H9 (cell line): Measurements from ENCODE around the gene KRTAP10-10. TPM values are rescaled to one million over a fixed set of nuclear protein-coding genes. Genes with fewer than 3 reads are reported as not detected.
A peak's percentile ranks its signal among the peaks of the same experiment; 100 is the strongest.
"Not testable (repeated sequence)": the region's sequence is repeated elsewhere in the genome, so short reads cannot be mapped to it uniquely, and the experiment has no call there.

Experiments used
- DNase-seq: peaks from one replicate; pipeline ENCODE4 v3.0.0-alpha.2; 2017
- H2AFZ ChIP-seq: one replicate; pipeline ENCODE4 v1.6.1; 2013; ENCODE audit warnings: mild to moderate bottlenecking, low read length, control low read depth, moderate library complexity
- H2AK5ac ChIP-seq: 2 replicates; pipeline ENCODE4 v1.6.1; 2013; ENCODE audit warnings: low read length, control low read depth, mixed read lengths; ENCODE audit not compliant: insufficient read length
- H2BK120ac ChIP-seq: one replicate; pipeline ENCODE4 v1.6.1; 2013; ENCODE audit warnings: low read depth, mild to moderate bottlenecking, low read length, control low read depth, inconsistent platforms; ENCODE audit not compliant: poor library complexity, severe bottlenecking
- H2BK12ac ChIP-seq: 2 replicates; pipeline ENCODE4 v1.6.1; 2013; ENCODE audit warnings: low read length, control low read depth, mixed read lengths, low read depth; ENCODE audit not compliant: insufficient read length
- H2BK15ac ChIP-seq: 2 replicates; pipeline ENCODE4 v1.6.1; 2013; ENCODE audit warnings: low read depth, low read length, control low read depth
- H2BK20ac ChIP-seq: one replicate; pipeline ENCODE4 v1.6.1; 2013; ENCODE audit warnings: low read depth, mild to moderate bottlenecking, low read length, control low read depth, inconsistent platforms; ENCODE audit not compliant: poor library complexity, severe bottlenecking
- H2BK5ac ChIP-seq: 2 replicates; pipeline ENCODE4 v1.6.1; 2013; ENCODE audit warnings: low read length, control low read depth, mixed read lengths; ENCODE audit not compliant: insufficient read length
- H3K14ac ChIP-seq: 2 replicates; pipeline ENCODE4 v1.6.1; 2013; ENCODE audit warnings: low read length, control low read depth; ENCODE audit not compliant: insufficient read depth
- H3K18ac ChIP-seq: 2 replicates; pipeline ENCODE4 v1.6.1; 2013; ENCODE audit warnings: low read depth, mild to moderate bottlenecking, mixed read lengths, low read length, control low read depth; ENCODE audit not compliant: insufficient read length
- H3K23ac ChIP-seq: 2 replicates; pipeline ENCODE4 v1.6.1; 2013; ENCODE audit warnings: low read length, control low read depth, mixed read lengths, low read depth; ENCODE audit not compliant: insufficient read length
- H3K23me2 ChIP-seq: 2 replicates; pipeline ENCODE4 v1.6.1; 2013; ENCODE audit warnings: low read depth, mild to moderate bottlenecking, mixed read lengths, low read length, control low read depth; ENCODE audit not compliant: insufficient read length, poor library complexity, severe bottlenecking
- H3K27ac ChIP-seq: 2 replicates; pipeline ENCODE4 v1.5.1; 2013; ENCODE audit warnings: low read length, control low read depth, mixed read lengths, low read depth; ENCODE audit not compliant: insufficient read length
- H3K27me3 ChIP-seq: 2 replicates; pipeline ENCODE4 v1.6.1; 2013; ENCODE audit warnings: low read length, control low read depth, inconsistent platforms; ENCODE audit not compliant: insufficient read depth
- H3K4ac ChIP-seq: 2 replicates; pipeline ENCODE4 v1.6.1; 2013; ENCODE audit warnings: low read depth, mild to moderate bottlenecking, control low read depth, inconsistent platforms, low read length, moderate library complexity
- H3K4me1 ChIP-seq: 2 replicates; pipeline ENCODE4 v1.6.1; 2013; ENCODE audit warnings: low read length, control low read depth, inconsistent platforms; ENCODE audit not compliant: insufficient read depth
- H3K4me2 ChIP-seq: 2 replicates; pipeline ENCODE4 v1.6.1; 2013; ENCODE audit warnings: low read length, control low read depth, mixed read lengths; ENCODE audit not compliant: insufficient read length, insufficient read depth
- H3K56ac ChIP-seq: 2 replicates; pipeline ENCODE4 v1.6.1; 2013; ENCODE audit warnings: low read depth, mild to moderate bottlenecking, mixed read lengths, low read length, control low read depth; ENCODE audit not compliant: insufficient read length
- H3K79me1 ChIP-seq: 2 replicates; pipeline ENCODE4 v1.6.1; 2013; ENCODE audit warnings: low read depth, mild to moderate bottlenecking, moderate library complexity, low read length, control low read depth, inconsistent platforms; ENCODE audit not compliant: insufficient read depth, poor library complexity, severe bottlenecking
- H3K79me2 ChIP-seq: 2 replicates; pipeline ENCODE4 v1.6.1; 2013; ENCODE audit warnings: low read length, control low read depth, inconsistent platforms; ENCODE audit not compliant: insufficient read depth
- H3K9ac ChIP-seq: 2 replicates; pipeline ENCODE4 v1.6.1; 2013; ENCODE audit warnings: low read length, control low read depth, mixed read lengths; ENCODE audit not compliant: insufficient read length; ENCODE audit errors: extremely low read depth
- H3K9me3 ChIP-seq: one replicate; pipeline ENCODE4 v1.6.1; 2013; ENCODE audit warnings: low read depth, low read length, inconsistent platforms; ENCODE audit not compliant: control insufficient read depth
- H3T11ph ChIP-seq: one replicate; pipeline ENCODE4 v1.6.1; 2013; ENCODE audit warnings: mild to moderate bottlenecking, low read length, control low read depth, inconsistent platforms
- H4K20me1 ChIP-seq: one replicate; pipeline ENCODE4 v1.6.1; 2013; ENCODE audit not compliant: control insufficient read depth, insufficient read length, insufficient read depth
- H4K5ac ChIP-seq: 2 replicates; pipeline ENCODE4 v1.6.1; 2013; ENCODE audit warnings: low read depth, mild to moderate bottlenecking, mixed read lengths, low read length, control low read depth; ENCODE audit not compliant: insufficient read length
- H4K8ac ChIP-seq: replicated peaks from 2 replicates; pipeline ENCODE4 v1.6.1; 2013; ENCODE audit warnings: low read length, control low read depth, mixed read lengths, low read depth; ENCODE audit not compliant: insufficient read length
- H4K91ac ChIP-seq: 2 replicates; pipeline ENCODE4 v1.6.1; 2013; ENCODE audit warnings: low read depth, mild to moderate bottlenecking, moderate library complexity, mixed read lengths, low read length, control low read depth; ENCODE audit not compliant: insufficient read length
- H3K27ac Mint-ChIP-seq, 3 experiments: 2 replicates in 2 of 3; 3 replicates in 1 of 3; pipeline ENCODE4 v1.8.0; 2020 to 2021; ENCODE audit warnings: mixed read lengths in 3 of 3, mild to moderate bottlenecking in 1 of 3, moderate library complexity in 1 of 3
- H3K27me3 Mint-ChIP-seq: 2 replicates; pipeline ENCODE4 v1.8.0; 2021; ENCODE audit warnings: low read depth, mild to moderate bottlenecking, moderate library complexity, mixed read lengths
- H3K36me3 Mint-ChIP-seq, 3 experiments: 2 replicates in 2 of 3; 3 replicates in 1 of 3; pipeline ENCODE4 v1.8.0; 2020 to 2021; ENCODE audit warnings: low read depth in 3 of 3, mixed read lengths in 3 of 3; ENCODE audit not compliant: insufficient read depth in 1 of 3
- H3K4me1 Mint-ChIP-seq, 2 experiments: 2 replicates each; pipeline ENCODE4 v1.8.0; 2020; ENCODE audit warnings: mixed read lengths in 2 of 2
- H3K4me3 Mint-ChIP-seq, 2 experiments: 2 replicates in 1 of 2; 3 replicates in 1 of 2; pipeline ENCODE4 v1.8.0; 2020 to 2021; ENCODE audit warnings: mild to moderate bottlenecking in 2 of 2, mixed read lengths in 2 of 2, moderate library complexity in 1 of 2
- H3K9me3 Mint-ChIP-seq, 2 experiments: 2 replicates in 1 of 2; 3 replicates in 1 of 2; pipeline ENCODE4 v1.8.0; 2020; ENCODE audit warnings: mild to moderate bottlenecking in 2 of 2, mixed read lengths in 2 of 2, moderate library complexity in 1 of 2
- WGBS: extraction: QIAGEN DNeasy Blood & Tissue Kit; methylation state at CpG from one replicate; pipeline ENCODE4 v1.1.7; 2013; ENCODE audit warnings: missing lambda C conversion rate, low lambda C conversion rate, mixed read lengths; ENCODE audit not compliant: insufficient read length; ENCODE audit errors: extremely low coverage; 5-methylcytosine and 5-hydroxymethylcytosine counted together
- total RNA-seq: library from RNA; stranded (reverse); gene quantifications from 2 replicates; pipeline ENCODE4 v1.2.1, GENCODE V29; 2021
- TF ChIP-seq, protein P1 (sequence below): fragments of 200-600 bp; sonication (generic); conservative IDR thresholded peaks from 3 replicates; pipeline ENCODE4 v1.8.0; 2021; ENCODE audit warnings: antibody characterized with exemption, mild to moderate bottlenecking

KRTAP10-10 gene
- total RNA-seq, 1 experiment from 2014 or later: not detected

DNA sequence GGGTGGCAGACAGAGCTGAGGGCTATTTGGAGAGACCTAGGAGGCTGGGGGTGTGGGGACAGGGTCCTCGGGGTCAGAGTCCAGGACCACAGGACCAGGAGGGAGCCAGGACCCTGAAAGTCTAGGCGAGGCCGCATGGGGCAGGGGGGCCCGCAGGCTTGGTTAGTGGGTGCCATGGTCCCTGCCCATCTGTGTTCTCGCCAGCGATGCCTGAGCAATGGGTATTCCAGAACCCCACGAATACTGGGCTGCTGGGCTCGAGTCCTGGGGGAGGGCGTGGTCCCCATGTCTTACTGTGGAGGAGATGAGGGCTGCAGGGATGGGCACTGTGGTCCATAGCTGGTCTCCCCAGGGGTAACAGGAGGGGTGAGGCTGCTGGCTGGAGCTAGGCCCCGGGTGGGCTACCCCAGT, 46.8 kb upstream of the KRTAP10-10 start:
- 0 out of 2 replicates have a peak overlapping the region, but pooled peaks have one; percentile 33 for H3K14ac ChIP-seq
- no CpG with 5 or more reads among the region's 10 CpGs for WGBS
- no peaks in the 10 kb centered on the region for H4K20me1 ChIP-seq
- H4K8ac ChIP-seq: no peak overlapping the region
- no peak overlapping the region for H2AK5ac ChIP-seq
- H2AFZ ChIP-seq: no peak overlapping the region
- H3K27me3 ChIP-seq: no peaks in the 10 kb centered on the region
- H3K23me2 ChIP-seq: no peaks in the 10 kb centered on the region
- no peak overlapping the region for H4K5ac ChIP-seq
- H3K4me1 Mint-ChIP-seq: peaks cover 27 to 32% of the 10 kb centered on the region in 2 experiments
- TF ChIP-seq, protein P1, sequence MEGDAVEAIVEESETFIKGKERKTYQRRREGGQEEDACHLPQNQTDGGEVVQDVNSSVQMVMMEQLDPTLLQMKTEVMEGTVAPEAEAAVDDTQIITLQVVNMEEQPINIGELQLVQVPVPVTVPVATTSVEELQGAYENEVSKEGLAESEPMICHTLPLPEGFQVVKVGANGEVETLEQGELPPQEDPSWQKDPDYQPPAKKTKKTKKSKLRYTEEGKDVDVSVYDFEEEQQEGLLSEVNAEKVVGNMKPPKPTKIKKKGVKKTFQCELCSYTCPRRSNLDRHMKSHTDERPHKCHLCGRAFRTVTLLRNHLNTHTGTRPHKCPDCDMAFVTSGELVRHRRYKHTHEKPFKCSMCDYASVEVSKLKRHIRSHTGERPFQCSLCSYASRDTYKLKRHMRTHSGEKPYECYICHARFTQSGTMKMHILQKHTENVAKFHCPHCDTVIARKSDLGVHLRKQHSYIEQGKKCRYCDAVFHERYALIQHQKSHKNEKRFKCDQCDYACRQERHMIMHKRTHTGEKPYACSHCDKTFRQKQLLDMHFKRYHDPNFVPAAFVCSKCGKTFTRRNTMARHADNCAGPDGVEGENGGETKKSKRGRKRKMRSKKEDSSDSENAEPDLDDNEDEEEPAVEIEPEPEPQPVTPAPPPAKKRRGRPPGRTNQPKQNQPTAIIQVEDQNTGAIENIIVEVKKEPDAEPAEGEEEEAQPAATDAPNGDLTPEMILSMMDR: no peak
- H3K9me3 Mint-ChIP-seq: peaks cover 0 to 3% of the 10 kb centered on the region in 2 experiments; a peak in 2 of 5 replicates
- no peak overlapping the region for H2BK5ac ChIP-seq
- peaks cover 7% of the 10 kb centered on the region for H3K27me3 Mint-ChIP-seq
- no peaks in the 10 kb centered on the region; the same call in 1 of the 2 replicates for H3K4me1 ChIP-seq
- H2BK120ac ChIP-seq: no peak overlapping the region
- no peak overlapping the region for H2BK15ac ChIP-seq
- no peak overlapping the region for H3K4me2 ChIP-seq
- H3K4ac ChIP-seq: no peak overlapping the region
- DNase-seq: no peak
- no peak overlapping the region for H3K18ac ChIP-seq
- H3K4me3 Mint-ChIP-seq: no peak overlapping the region
- no peaks in the 10 kb centered on the region for H3K36me3 Mint-ChIP-seq
- no peaks in the 10 kb centered on the region for H3K79me2 ChIP-seq
- no peak overlapping the region; a peak in 1 of 7 replicates for H3K27ac Mint-ChIP-seq
- H2BK20ac ChIP-seq: no peak overlapping the region
- no peak overlapping the region for H2BK12ac ChIP-seq
- H3K79me1 ChIP-seq: no peaks in the 10 kb centered on the region
- no peaks in the 10 kb centered on the region for H3K9me3 ChIP-seq
- no peak overlapping the region for H3T11ph ChIP-seq
- H3K23ac ChIP-seq: no peak overlapping the region
- H4K91ac ChIP-seq: no peak overlapping the region
- no peak overlapping the region for H3K27ac ChIP-seq
- no peak overlapping the region for H3K56ac ChIP-seq
- no peak overlapping the region for H3K9ac ChIP-seq

DNA sequence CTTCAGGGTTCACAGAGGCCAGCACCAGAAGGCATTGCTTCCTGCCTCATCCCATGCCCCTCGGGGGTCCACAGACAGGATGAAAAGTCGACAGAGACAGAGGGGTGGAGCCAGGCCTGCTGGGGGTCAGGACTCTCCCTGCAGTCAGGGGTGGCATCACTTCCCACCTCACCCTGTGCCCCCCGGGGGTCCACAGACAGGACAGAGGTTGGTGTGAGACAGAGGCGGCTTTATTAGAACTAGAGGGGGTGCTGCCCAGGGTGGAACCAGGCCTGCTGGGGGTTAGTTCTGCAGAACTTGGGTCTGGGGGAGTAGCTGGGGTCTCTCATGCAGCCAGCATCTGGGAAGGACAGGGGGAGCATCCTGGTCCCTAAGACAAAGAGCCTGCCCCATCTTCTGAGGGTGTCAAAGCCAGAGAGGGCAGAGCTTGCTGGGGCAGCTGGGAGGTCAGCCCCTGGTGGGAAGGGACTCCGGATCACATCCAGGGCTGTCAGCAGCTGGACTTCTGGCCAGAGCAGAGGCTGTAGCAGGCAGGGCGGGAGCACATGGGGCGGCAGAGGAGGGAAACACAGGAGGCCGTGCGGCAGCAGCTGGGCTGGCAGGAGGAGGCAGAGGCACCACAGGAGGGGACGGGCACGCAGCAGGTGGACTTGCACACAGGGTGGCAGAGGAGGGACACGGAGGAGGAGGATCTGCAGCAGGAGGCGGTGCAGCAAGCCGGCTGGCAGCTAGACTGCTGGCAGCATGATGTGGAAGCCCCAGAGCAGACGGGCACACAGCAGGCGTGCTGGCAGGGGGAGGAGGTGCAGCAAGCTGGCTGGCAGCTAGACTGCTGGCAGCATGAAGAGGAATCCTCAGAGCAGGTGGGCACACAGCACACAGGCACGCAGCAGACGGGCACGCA, 46.0 kb upstream of the KRTAP10-10 start:
- not testable (repeated sequence) for H3K27me3 ChIP-seq, H3K9me3 Mint-ChIP-seq, H4K20me1 ChIP-seq, H3K4me3 Mint-ChIP-seq, H2BK5ac ChIP-seq, H3K27ac Mint-ChIP-seq, H3K4ac ChIP-seq, H3T11ph ChIP-seq, H2BK15ac ChIP-seq, H3K18ac ChIP-seq, H2BK120ac ChIP-seq, H2BK12ac ChIP-seq, H3K9me3 ChIP-seq, H2BK20ac ChIP-seq, H3K27me3 Mint-ChIP-seq, H3K23me2 ChIP-seq, H2AK5ac ChIP-seq, H3K27ac ChIP-seq, H4K91ac ChIP-seq, H3K79me1 ChIP-seq, H3K4me1 ChIP-seq, H3K23ac ChIP-seq, H3K36me3 Mint-ChIP-seq, H3K4me2 ChIP-seq, H4K5ac ChIP-seq, H3K56ac ChIP-seq, H3K9ac ChIP-seq, H3K79me2 ChIP-seq, H4K8ac ChIP-seq, H2AFZ ChIP-seq, H3K14ac ChIP-seq
- DNase-seq: peak; percentile 20
- H3K4me1 Mint-ChIP-seq: peaks cover 27 to 28% of the 10 kb centered on the region in 2 experiments
- WGBS: no CpG with 5 or more reads among the region's 19 CpGs
